ENCODE data around the gene RBP3. TPM values are rescaled to one million over a fixed set of nuclear protein-coding genes. Genes with fewer than 3 reads are reported as not detected.

The RBP3 gene
- total RNA-seq, 1 experiment from 2014 or later, result not detected

- no peak for TF ChIP-seq CTCF (IDR thresholded peaks at IDR 0.05 in 2 of 3, conservative IDR thresholded peaks at IDR 0.05 in 1 of 3; ENCODE audit: borderline replicate concordance in 1 of 3, insufficient read depth in 1 of 3, low read depth in 2 of 3, low read length in 2 of 3)
- CTCF ChIA-PET, result no interaction called here
- POLR2A ChIA-PET, result no interaction called here
- Histone ChIP-seq H3K9ac (ENCODE audit: low read length) (no peak overlapping the region), H4K20me1 (ENCODE audit: insufficient read depth) (no peaks in the 10 kb centered on the region), H3K9me3 (ENCODE audit: control insufficient read depth in 1 of 2, insufficient read depth in 1 of 2, low read depth in 1 of 2, low read length in 2 of 2) (no peaks in the 10 kb centered on the region), H3K4me2 (ENCODE audit: low read length) (no peak overlapping the region), H2AFZ (ENCODE audit: low read depth, low read length, poor library complexity, severe bottlenecking) (no peak overlapping the region), H3K27ac (ENCODE audit: low read depth, low read length) (no peak overlapping the region), H3K27me3 (ENCODE audit: insufficient read depth, low read length) (peaks cover 20% of the 10 kb centered on the region; the same call in 1 of the 2 replicates), H3K36me3 (ENCODE audit: control insufficient read depth in 1 of 2, insufficient read depth in 2 of 2, low read length in 2 of 2) (no peaks in the 10 kb centered on the region), H3K79me2 (ENCODE audit: insufficient read depth, low read length) (no peaks in the 10 kb centered on the region), H3K4me3 (replicated peaks in 1 of 2; ENCODE audit: low read depth in 1 of 2, low read length in 2 of 2) (no peak overlapping the region), H3K4me1 (ENCODE audit: control insufficient read depth in 1 of 2, insufficient read depth in 2 of 2, low read length in 2 of 2) (no peaks in the 10 kb centered on the region), H3K9me2 (ENCODE audit: insufficient read depth) (no peaks in the 10 kb centered on the region)
- no peak for DNase-seq (ENCODE audit: low read depth, low spot score)
- BruUV-seq (replicated peaks), result no TSS peak
- intact Hi-C loops (cut with micrococcal nuclease), result no loop called here
- RAD21 ChIA-PET (ENCODE audit: low non-redundant PET in 1 of 2, low total read pairs in 2 of 2, uncharacterized antibody in 2 of 2, unreplicated experiment in 2 of 2), result no interaction called here
- ATAC-seq, result no peak
Observed at GRCh38 chr10:47303105-47303504, 45.1 kb upstream of the RBP3 start.

DNA sequence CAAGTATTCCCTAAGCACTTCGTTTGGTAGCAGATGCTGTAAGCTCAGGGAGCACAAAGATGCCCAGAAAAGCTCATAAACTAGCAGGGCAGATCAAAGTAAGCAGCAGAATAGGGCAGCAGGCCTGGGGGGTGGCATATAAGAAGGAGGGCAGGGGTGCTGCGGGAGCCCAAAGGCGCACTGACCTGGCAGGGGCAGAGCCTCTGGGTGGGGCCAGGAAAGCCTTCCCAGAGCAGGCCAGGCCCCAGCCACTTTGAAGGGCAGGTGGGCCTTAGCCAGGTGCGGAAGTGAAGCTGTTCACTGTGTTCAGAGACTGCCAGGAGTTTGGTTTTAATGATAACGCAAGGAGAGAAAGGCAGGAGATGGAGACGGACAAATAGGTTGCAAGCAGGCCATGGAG, 44.3 kb upstream of the RBP3 start:
- H3K4me2 ChIP-seq (ENCODE audit: low read length), result no peak overlapping the region
- H2AFZ ChIP-seq (ENCODE audit: low read depth, low read length, poor library complexity, severe bottlenecking), result no peak overlapping the region
- no peak overlapping the region for H3K27ac ChIP-seq (ENCODE audit: low read depth, low read length)
- no peaks in the 10 kb centered on the region for H3K9me2 ChIP-seq (ENCODE audit: insufficient read depth)
- RAD21 ChIA-PET (ENCODE audit: low non-redundant PET in 1 of 2, low total read pairs in 2 of 2, uncharacterized antibody in 2 of 2, unreplicated experiment in 2 of 2), result no interaction called here
- H4K20me1 ChIP-seq (ENCODE audit: insufficient read depth), result no peaks in the 10 kb centered on the region
- H3K79me2 ChIP-seq (ENCODE audit: insufficient read depth, low read length), result no peaks in the 10 kb centered on the region
- no peaks in the 10 kb centered on the region for H3K4me1 ChIP-seq (ENCODE audit: control insufficient read depth in 1 of 2, insufficient read depth in 2 of 2, low read length in 2 of 2)
- H3K27me3 ChIP-seq (ENCODE audit: insufficient read depth, low read length), result peaks cover 20% of the 10 kb centered on the region; the same call in 1 of the 2 replicates
- CTCF ChIA-PET, result no interaction called here
- H3K9me3 ChIP-seq (ENCODE audit: control insufficient read depth in 1 of 2, insufficient read depth in 1 of 2, low read depth in 1 of 2, low read length in 2 of 2), result no peaks in the 10 kb centered on the region
- ATAC-seq, result no peak
- intact Hi-C loops (cut with micrococcal nuclease), result no loop called here
- POLR2A ChIA-PET, result no interaction called here
- H3K36me3 ChIP-seq (ENCODE audit: control insufficient read depth in 1 of 2, insufficient read depth in 2 of 2, low read length in 2 of 2), result no peaks in the 10 kb centered on the region
- no TSS peak for BruUV-seq (replicated peaks)
- no peak overlapping the region for H3K9ac ChIP-seq (ENCODE audit: low read length)
- H3K4me3 ChIP-seq (replicated peaks in 1 of 2; ENCODE audit: low read depth in 1 of 2, low read length in 2 of 2), result no peak overlapping the region
- no peak for DNase-seq (ENCODE audit: low read depth, low spot score)
- TF ChIP-seq, protein P1, sequence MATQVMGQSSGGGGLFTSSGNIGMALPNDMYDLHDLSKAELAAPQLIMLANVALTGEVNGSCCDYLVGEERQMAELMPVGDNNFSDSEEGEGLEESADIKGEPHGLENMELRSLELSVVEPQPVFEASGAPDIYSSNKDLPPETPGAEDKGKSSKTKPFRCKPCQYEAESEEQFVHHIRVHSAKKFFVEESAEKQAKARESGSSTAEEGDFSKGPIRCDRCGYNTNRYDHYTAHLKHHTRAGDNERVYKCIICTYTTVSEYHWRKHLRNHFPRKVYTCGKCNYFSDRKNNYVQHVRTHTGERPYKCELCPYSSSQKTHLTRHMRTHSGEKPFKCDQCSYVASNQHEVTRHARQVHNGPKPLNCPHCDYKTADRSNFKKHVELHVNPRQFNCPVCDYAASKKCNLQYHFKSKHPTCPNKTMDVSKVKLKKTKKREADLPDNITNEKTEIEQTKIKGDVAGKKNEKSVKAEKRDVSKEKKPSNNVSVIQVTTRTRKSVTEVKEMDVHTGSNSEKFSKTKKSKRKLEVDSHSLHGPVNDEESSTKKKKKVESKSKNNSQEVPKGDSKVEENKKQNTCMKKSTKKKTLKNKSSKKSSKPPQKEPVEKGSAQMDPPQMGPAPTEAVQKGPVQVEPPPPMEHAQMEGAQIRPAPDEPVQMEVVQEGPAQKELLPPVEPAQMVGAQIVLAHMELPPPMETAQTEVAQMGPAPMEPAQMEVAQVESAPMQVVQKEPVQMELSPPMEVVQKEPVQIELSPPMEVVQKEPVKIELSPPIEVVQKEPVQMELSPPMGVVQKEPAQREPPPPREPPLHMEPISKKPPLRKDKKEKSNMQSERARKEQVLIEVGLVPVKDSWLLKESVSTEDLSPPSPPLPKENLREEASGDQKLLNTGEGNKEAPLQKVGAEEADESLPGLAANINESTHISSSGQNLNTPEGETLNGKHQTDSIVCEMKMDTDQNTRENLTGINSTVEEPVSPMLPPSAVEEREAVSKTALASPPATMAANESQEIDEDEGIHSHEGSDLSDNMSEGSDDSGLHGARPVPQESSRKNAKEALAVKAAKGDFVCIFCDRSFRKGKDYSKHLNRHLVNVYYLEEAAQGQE (IDR thresholded peaks at IDR 0.05; ENCODE audit: low read depth), result no peak
- TF ChIP-seq POLR2AphosphoS5 (IDR thresholded peaks at IDR 0.05; ENCODE audit: low read depth, low read length) (no peak), CTCF (IDR thresholded peaks at IDR 0.05 in 2 of 3, conservative IDR thresholded peaks at IDR 0.05 in 1 of 3; ENCODE audit: borderline replicate concordance in 1 of 3, insufficient read depth in 1 of 3, low read depth in 2 of 3, low read length in 2 of 3) (no peak), EZH2phosphoT487 (IDR thresholded peaks at IDR 0.05; ENCODE audit: borderline replicate concordance) (no peak), EGR1 (IDR thresholded peaks at IDR 0.05; ENCODE audit: low read depth) (no peak), ELF1 (IDR thresholded peaks at IDR 0.05; ENCODE audit: borderline replicate concordance, low read depth) (no peak), EZH2 (IDR thresholded peaks at IDR 0.05) (no peak), POLR2A (IDR thresholded peaks at IDR 0.05; ENCODE audit: borderline replicate concordance, extremely low read depth, insufficient read depth, insufficient read length) (no peak)
- TF ChIP-seq, protein P2, sequence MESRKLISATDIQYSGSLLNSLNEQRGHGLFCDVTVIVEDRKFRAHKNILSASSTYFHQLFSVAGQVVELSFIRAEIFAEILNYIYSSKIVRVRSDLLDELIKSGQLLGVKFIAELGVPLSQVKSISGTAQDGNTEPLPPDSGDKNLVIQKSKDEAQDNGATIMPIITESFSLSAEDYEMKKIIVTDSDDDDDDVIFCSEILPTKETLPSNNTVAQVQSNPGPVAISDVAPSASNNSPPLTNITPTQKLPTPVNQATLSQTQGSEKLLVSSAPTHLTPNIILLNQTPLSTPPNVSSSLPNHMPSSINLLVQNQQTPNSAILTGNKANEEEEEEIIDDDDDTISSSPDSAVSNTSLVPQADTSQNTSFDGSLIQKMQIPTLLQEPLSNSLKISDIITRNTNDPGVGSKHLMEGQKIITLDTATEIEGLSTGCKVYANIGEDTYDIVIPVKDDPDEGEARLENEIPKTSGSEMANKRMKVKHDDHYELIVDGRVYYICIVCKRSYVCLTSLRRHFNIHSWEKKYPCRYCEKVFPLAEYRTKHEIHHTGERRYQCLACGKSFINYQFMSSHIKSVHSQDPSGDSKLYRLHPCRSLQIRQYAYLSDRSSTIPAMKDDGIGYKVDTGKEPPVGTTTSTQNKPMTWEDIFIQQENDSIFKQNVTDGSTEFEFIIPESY (IDR thresholded peaks at IDR 0.05; ENCODE audit: extremely low read depth, insufficient replicate concordance, low read length), result no peak
